Measurements from ENCODE around the gene CARMIL1. TPM values are rescaled to one million over a fixed set of nuclear protein-coding genes. Genes with fewer than 3 reads are reported as not detected.

Gene CARMIL1
- polyA plus RNA-seq, 5 donors: 20.7 to 33.1 (median 29.7) TPM

DNA sequence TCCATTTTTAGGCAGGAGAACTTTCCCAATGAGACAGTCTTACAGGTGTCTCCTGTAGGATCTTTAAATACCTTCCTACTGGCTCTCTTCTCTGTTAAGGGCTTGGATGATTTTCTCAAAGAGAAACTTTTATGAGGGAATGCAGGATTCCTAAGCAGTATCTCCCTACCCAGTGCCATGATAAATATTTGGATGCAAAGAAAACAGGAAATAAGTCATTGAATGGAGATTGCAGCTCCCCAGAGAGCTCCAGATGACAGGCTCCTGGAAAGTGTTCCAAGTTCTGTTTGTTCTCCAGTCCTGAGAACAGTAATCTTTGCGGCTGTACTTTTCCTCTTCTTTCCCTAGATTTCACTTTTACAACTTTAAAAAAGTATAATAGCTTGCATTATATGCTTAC lies 370.4 kb downstream of the CARMIL1 start:
- DNase-seq: no peak

DNA sequence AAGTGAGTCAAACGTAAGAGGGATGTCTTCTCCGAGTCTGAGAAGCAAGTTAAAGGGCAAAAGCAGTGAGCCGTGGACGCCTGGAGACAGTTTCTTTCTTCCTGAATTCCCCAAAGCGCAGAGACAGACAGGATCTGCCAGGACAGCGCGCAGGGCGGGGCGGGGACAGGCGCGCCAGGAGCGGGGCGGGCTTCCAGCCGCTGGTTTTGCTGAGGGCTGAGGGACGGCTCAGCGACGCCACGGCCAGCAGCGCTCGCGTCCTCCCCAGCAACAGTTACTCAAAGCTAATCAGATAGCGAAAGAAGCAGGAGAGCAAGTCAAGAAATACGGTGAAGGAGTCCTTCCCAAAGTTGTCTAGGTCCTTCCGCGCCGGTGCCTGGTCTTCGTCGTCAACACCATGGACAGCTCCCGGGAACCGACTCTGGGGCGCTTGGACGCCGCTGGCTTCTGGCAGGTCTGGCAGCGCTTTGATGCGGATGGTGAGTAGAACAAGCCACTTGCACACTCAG lies 372.9 kb downstream of the CARMIL1 start, which contains the start of gene SCGN:
Gene SCGN, plus strand, starts transcription at position 209 of the 509 bp plus-strand sequence. Its CDS starts 189 bp downstream, at position 398.
- DNase-seq: peak; percentile 63 to 68

DNA sequence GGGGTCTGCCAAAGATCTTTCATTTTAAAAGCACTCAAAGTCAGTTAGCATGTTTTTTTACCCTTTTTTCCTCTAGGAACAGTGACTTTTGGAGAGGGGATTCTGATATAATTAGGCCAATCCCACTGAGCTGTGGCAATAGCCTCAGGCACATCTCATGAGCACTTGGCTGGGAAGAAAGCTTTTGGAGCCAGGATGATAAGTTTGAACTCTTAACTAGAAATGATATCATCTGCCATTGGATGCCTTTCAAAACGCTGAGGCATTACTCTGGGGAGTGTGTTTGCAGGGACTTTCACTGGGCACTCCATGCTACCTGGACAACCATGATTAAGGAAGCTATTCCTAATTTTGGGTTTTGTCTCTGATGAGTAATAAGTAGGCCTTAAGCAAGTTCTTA lies 376.5 kb downstream of the CARMIL1 start:
- no peak for DNase-seq

DNA sequence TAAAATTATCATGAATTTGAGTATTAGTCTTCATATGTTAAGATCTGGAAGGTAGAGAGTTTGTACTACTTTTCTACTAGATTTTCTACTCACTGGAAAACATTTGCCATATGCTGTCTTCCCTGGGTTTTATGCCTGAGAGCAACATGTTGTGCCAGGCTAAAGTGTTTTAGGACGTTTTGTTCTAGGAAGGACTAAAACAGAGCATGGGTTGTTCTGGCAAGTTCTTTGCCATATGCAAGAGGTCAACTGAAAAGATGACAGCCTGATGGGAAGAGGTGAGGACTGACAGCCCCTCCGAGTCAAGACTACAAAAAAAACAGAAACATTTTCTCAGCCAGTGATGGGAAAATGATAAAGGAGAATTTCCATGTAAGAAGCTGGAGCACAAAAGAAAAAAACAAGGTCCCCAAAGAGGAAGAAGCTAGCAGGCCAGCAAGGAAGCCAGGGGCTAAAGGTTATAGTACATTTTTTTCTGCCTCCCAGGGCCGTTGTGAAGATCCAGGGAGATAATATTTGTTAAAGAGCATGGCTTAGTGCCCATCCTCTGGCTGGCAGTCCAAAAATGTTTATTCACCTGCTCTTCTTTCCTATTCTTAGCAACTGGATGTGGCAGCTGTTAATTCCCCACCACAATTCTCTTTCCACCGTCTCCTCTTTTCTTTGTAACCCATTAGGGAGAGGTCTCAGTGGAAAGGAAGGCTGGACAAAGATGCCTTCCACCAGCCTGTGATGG lies 380.6 kb downstream of the CARMIL1 start:
- DNase-seq: no peak

DNA sequence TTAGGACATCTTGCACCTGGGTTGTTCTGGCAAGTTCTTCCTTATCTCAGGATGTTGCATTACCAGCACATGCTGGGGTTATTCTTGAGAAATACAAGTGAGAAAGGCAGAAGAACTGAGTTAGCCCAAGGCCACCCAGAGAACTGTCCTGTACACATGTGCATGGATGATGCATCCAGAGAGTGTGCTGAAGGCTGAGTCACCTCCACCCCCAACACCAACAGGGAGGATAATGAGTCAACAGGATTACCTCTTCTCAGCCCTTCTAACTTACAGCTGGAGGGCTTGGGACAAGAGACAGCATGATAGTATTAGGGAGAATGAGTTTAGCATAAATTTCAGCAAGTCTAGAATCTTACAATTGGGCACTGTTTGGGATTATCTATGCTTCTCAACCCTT lies 381.3 kb downstream of the CARMIL1 start:
- no peak for DNase-seq

DNA sequence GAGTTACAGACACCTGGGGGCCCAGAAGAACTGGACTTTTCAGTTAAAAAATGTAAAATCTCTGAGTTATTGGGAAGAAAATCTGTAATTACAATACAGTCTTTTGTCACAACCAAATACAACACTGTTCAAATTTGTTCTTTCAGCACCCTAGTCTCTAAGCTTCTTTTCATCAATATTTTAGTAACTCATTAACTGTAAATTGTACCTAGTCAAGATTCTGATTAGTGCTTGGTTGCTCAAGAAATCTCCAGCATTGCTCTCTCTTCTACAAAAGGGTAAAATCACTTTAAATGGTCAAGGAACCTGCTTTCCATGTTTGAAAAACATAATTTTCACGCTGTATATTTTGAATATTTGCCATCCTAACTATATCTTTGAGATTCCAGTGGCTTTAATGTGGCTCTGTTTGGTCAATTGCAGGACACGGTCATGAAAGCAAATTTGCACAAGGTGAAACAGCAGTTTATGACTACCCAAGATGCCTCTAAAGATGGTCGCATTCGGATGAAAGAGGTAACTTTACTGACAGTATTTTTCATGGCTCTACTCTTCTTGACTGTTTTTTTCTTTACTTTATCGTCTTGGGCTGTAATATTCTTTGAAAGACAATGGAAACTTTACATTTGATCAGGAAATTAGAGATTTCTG lies 382.1 kb downstream of the CARMIL1 start:
- DNase-seq: no peak

DNA sequence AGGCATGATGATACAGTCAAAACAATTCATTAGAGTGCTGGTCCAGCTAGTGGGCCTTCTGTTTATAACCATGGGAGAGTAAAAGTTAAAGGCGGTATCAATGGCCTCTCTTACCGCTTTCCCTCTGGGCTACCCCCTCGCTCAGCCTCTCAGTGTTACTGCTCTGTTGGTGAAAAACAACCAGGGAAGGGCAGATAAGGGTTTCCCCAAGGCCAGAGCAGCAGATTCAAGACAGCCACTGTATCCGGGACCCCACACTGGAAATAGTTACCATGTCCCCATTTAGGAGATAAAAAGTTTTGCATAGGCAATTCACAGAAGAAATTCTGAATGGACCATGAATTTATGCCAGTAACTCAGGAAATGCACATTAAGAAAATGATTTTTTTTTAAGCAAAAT lies 386.3 kb downstream of the CARMIL1 start:
- no peak for DNase-seq

DNA sequence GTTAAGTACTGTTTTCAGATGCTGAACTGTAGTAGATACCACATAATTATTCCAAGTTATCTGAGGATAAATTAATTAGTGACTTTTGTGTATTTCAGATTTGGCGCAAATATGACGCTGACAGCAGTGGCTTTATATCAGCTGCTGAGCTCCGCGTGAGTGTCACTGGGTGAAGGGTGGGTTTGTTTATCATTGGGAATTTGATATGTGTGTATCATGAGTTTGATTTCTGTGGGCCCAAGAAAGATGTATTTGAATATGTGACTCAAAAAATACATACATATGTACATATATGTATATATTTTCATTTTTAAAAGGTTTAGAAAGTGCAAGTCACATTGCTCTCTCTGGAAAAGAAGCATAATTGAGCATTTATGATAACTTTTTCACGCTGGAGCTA lies 390.2 kb downstream of the CARMIL1 start:
- DNase-seq: no peak

All from right lung (tissue), 5 donors.